HL-60 (cell line): ENCODE results near the gene CLDN3.

Experiments used
- CTCF ChIP-seq: IDR thresholded peaks from one replicate; pipeline ENCODE4 v1.5.1; 2011; ENCODE audit warnings: low read length, control low read depth, inconsistent platforms; ENCODE audit not compliant: insufficient read depth
- POLR2AphosphoS5 ChIP-seq: IDR thresholded peaks from 2 replicates; pipeline ENCODE4 v1.6.1; 2012; ENCODE audit warnings: low read depth
- SPI1 ChIP-seq: IDR thresholded peaks from 2 replicates; pipeline ENCODE4 v1.6.1; 2012; ENCODE audit warnings: low read depth, mild to moderate bottlenecking, borderline replicate concordance

DNA sequence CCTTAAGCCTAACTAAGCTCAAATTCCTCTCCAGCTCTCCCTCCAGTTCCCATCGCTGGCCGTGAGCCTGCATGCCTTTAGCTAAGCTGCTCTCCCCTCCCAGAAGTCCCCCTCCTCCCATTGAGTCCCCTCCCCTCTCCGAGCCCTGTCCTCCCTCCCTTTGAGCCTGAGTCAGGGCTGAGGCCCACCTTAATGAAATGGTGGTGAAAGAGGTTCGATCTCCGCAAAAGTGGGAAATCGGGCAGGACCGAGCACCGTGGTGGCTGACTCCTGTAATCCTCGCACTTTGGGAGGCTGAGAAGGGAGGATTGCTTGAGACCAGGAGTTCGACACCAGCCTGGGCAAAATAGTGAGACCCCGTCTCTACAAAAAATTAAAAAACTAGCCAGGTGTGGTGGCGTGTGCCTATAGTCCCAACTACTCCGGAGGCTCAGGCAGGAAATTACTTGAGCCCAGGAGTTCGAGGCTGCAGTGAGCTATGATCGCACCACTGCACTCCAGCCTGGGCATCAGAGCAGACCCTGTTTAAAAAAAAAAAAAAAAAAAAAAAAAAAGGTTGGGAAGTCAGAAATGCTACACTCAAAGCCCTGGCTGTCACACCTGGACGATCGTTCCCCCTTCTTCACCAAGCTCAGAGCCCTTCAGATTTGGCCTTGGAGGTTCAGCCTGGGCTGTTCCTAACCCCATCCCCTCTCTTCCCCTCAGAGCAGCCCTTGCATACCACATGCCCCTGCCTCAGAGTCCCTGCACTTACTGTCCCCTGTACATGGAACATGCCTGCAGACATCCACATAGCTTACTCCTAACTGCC, 995 bp upstream of the CLDN3 start:
- TF ChIP-seq CTCF (no peak), POLR2AphosphoS5 (no peak), SPI1 (no peak)
